GM12874 (cell line): ENCODE measurements around the gene MAP3K20.

Source experiments
- CTCF ChIP-seq: IDR thresholded peaks from 2 replicates; pipeline ENCODE4 v1.5.1; 2011; ENCODE audit warnings: low read depth, mild to moderate bottlenecking, control low read depth, low read length, moderate library complexity; ENCODE audit not compliant: insufficient read depth

The MAP3K20 gene

DNA sequence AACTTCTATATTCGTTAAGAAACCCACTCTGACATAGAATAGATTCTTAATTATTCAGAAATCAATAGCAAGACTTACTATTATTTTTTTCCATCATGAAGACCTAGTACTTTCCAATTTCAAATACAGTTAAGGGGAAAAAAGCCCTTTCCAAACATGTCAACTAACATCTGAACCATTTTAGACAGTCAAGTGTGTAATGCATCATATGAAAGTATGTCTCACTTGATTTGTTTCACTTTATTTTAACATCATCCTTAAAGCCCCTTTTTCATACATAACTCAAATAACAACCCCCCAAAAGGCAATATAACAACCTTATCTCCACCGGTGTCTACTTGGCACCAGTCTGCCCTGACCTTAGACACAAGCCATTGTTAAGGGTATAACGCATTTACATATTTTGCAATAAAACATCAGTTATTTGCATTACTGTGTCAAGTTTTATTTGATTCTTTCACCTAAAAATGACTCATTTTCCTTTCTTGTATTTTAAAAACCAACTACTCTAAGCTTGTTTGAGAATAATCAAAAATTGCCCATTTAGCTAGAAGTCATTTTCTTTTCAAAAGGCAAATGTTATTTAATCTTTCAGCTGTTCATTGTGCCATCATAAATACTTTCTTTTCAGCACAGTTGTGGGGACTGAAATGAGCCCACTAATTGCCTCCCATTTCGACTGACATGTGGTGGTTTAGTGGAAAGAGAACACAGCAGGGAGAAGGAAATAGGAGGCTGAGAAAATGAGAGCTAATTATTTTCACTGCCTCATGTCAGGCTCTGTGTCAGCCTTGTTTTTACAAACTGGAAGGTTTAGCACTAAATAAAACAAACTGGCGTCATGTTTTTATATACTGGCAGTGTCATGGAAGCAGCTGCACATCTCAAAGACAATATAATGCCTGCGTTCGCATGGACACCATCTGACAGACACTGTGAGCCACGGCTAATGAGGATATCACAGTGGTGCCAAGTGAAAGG lies 174.3 kb downstream of the MAP3K20 start:
- no peak for TF ChIP-seq CTCF

- no peak for TF ChIP-seq CTCF
Observed at GRCh38 chr2:173251225-173251624, 175.6 kb downstream of the MAP3K20 start.

DNA sequence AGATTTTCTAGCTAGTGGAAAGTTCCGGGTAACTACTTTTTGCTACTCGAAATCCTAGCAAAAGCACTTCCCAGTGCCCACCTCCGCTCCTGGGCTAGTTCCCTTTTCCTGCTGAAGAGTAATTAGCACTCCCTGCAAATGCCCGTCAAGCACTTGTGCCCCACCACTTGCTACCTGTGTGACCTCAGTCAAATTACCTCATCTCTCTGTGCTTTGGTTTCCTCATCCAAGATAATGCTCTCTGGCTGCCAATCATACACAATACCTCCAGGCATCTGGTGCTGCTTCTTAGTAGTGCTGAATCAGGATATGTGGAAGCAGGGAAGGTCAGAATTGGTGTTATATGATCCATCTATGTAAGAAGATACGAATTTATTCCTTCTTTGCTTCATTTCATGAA lies 176.9 kb downstream of the MAP3K20 start:
- TF ChIP-seq CTCF = no peak

DNA sequence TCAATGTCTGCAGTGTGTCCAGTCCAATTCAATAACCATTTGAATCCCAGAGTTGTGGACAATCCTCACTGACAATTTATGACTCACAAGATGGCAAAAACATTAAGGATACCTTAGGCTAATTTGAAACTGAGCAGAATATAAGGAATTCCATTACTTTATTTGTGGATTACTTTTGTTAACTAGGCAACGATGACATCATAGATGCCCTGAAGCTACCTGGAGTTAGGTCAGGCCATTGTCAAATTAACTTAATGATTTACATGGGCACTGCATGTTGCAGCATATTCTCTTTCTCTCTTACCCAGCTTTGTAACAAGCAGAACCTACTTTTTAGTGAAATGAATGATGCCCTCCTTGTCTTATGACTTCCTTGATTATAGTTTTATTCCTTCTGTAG lies 179.0 kb downstream of the MAP3K20 start:
- no peak for TF ChIP-seq CTCF

- no peak for TF ChIP-seq CTCF
Observed at GRCh38 chr2:173258701-173259100, 183.1 kb downstream of the MAP3K20 start.

DNA sequence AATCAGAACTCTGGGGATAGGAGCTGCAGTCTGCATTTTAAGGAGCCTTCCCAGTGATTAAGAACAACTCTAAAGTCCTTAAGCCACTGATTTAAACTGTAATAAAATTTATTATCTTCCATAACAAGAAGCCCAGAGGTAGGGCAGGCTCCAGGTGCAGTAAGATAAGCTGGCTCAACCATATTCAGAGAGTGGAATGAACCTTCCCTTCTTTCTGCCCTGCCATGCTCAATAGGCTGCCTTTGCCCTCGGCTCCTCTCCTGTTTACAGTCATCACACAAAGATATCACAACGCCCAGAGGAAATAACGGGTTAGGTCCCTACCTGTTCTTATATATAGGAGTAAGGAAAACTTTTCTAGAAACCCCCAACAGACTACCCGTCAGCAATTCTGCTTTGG lies 188.5 kb downstream of the MAP3K20 start:
- no peak for TF ChIP-seq CTCF

GRCh38 chr2:173264603-173265366 lies 189.1 kb downstream of the MAP3K20 start:
- TF ChIP-seq CTCF = no peak
